HL-60 (cell line): ENCODE results near the gene HIKESHI.

ENCODE experiments used
- DNase-seq, 2 experiments: peaks; one replicate each; pipeline ENCODE4 v3.0.0-alpha.2; 2010 to 2020; ENCODE audit warnings: low read depth in 1 of 2, low spot score in 1 of 2
- H3K27ac ChIP-seq: fragments of 250-450 bp; sonication (Bioruptor Pico); replicated peaks from 2 replicates; pipeline ENCODE4 v1.5.1; 2020; ENCODE audit warnings: mild to moderate bottlenecking, moderate library complexity
- H3K27me3 ChIP-seq: fragments of 250-450 bp; sonication (Bioruptor Pico); 2 replicates; pipeline ENCODE4 v1.5.1; 2021; ENCODE audit warnings: mild to moderate bottlenecking, moderate library complexity; ENCODE audit not compliant: insufficient read depth, poor library complexity, severe bottlenecking
- H3K4me3 ChIP-seq: replicated peaks from 2 replicates; pipeline ENCODE4 v1.5.1; 2011; ENCODE audit warnings: mild to moderate bottlenecking, control low read depth, low read length; ENCODE audit not compliant: insufficient read depth
- CTCF ChIP-seq: IDR thresholded peaks from one replicate; pipeline ENCODE4 v1.5.1; 2011; ENCODE audit warnings: low read length, control low read depth, inconsistent platforms; ENCODE audit not compliant: insufficient read depth
- GABPA ChIP-seq: IDR thresholded peaks from 2 replicates; pipeline ENCODE4 v1.6.1; 2012; ENCODE audit warnings: low read depth
- POLR2AphosphoS5 ChIP-seq: IDR thresholded peaks from 2 replicates; pipeline ENCODE4 v1.6.1; 2012; ENCODE audit warnings: low read depth
- REST ChIP-seq: IDR thresholded peaks from 2 replicates; pipeline ENCODE4 v1.6.1; 2012; ENCODE audit warnings: low read depth; ENCODE audit not compliant: insufficient replicate concordance
- SPI1 ChIP-seq: IDR thresholded peaks from 2 replicates; pipeline ENCODE4 v1.6.1; 2012; ENCODE audit warnings: low read depth, mild to moderate bottlenecking, borderline replicate concordance

The HIKESHI gene

GRCh38 chr11:86372586-86372985, 70.5 kb downstream of the HIKESHI start:
- no peak for TF ChIP-seq POLR2AphosphoS5
- TF ChIP-seq GABPA: no peak
- TF ChIP-seq SPI1: no peak
- TF ChIP-seq REST: no peak
- no peak for TF ChIP-seq CTCF
- Histone ChIP-seq H3K27me3 (no peaks in the 10 kb centered on the region), H3K27ac (no peak overlapping the region), H3K4me3 (no peak overlapping the region)
- DNase-seq: no peak

DNA sequence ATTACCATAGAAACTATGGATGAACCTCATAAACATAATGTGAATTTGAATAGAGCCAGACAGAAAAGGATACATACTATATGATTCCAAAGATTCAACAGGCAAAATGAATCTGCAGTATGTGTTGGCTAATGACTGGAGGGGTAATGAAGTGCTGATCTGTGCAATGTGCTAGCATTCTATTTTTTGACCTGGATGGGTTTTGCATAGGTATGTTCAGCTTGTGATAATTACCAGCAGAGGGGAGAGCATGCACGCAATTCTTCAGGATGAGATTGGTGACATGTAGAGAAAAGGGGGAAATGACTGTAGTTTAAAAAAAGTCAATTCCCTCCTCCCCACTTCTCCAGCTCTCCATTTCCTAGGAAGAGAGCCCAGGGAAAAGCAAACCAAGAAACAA, 72.0 kb downstream of the HIKESHI start:
- TF ChIP-seq POLR2AphosphoS5 (no peak), REST (no peak), CTCF (no peak)
- H3K27me3 ChIP-seq: no peaks in the 10 kb centered on the region
- DNase-seq: no peak
- H3K4me3 ChIP-seq: no peak overlapping the region
- no peak overlapping the region for H3K27ac ChIP-seq

- Histone ChIP-seq H3K4me3 (no peak within 1 kb of the TSS), H3K27me3 (no peaks in the 10 kb centered on the region), H3K27ac (no peak within 1 kb of the TSS)
- TF ChIP-seq REST: no peak
- TF ChIP-seq POLR2AphosphoS5: no peak
- no peak for TF ChIP-seq CTCF
- no peak for TF ChIP-seq GABPA
- TF ChIP-seq SPI1: no peak
- DNase-seq: no peak
Observed at GRCh38 chr11:86374586-86374985, 72.5 kb downstream of the HIKESHI start, which contains the start of gene CCDC81. Gene CCDC81 (plus strand): TSS chr11:86374887. CDS start chr11:86375164, 277 bp downstream.
